HEK293 (cell line): Measurements from ENCODE around the gene MOV10L1.
"Not testable (repeated sequence)": the region's sequence is repeated elsewhere in the genome, so short reads cannot be mapped to it uniquely, and the experiment has no call there.

ENCODE experiments used
- CTCF ChIA-PET: fragments of 350-600 bp; formaldehyde crosslinking; extraction: SDS; loops from one replicate; lab custom pipeline; 2021; ENCODE audit warnings: antibody characterized with exemption; lab: Yijun Ruan, JAX
- POLR2A ChIA-PET: fragments of 300-600 bp; formaldehyde crosslinking; extraction: SDS; loops from one replicate; lab custom pipeline; 2020; ENCODE audit warnings: antibody characterized with exemption, inconsistent platforms; lab: Yijun Ruan, JAX
- H3K27ac ChIP-seq: fragments of 200-500 bp; sonication (Bioruptor generic); 2 replicates; pipeline ENCODE4 v1.5.1; 2014; ENCODE audit warnings: low read depth, low read length, control low read depth, inconsistent platforms; ENCODE audit errors: extremely low read depth
- H3K36me3 ChIP-seq, 2 experiments: fragments of 200-500 bp in 1 of 2; sonication (Bioruptor generic) in 1 of 2; 1 replicate in 1 of 2; 2 replicates in 1 of 2; pipeline ENCODE4 v1.5.1; 2014 to 2017; ENCODE audit warnings: inconsistent platforms in 2 of 2, low read length in 2 of 2; ENCODE audit not compliant: control insufficient read depth in 2 of 2, insufficient read depth in 1 of 2
- H3K4me1 ChIP-seq: fragments of 200-500 bp; sonication (Bioruptor generic); 2 replicates; pipeline ENCODE4 v1.5.1; 2014; ENCODE audit warnings: mild to moderate bottlenecking, low read length, inconsistent platforms; ENCODE audit not compliant: control insufficient read depth, insufficient read depth
- H3K4me3 ChIP-seq: 2 replicates; pipeline ENCODE4 v1.5.1; 2011; ENCODE audit warnings: low read depth, mild to moderate bottlenecking, control low read depth, low read length, moderate library complexity
- H3K9me3 ChIP-seq: fragments of 200-500 bp; sonication (Bioruptor generic); 2 replicates; pipeline ENCODE4 v1.5.1; 2014; ENCODE audit warnings: low read depth, low read length, inconsistent platforms; ENCODE audit not compliant: control insufficient read depth, insufficient read depth
- BCL11A ChIP-seq: fragments of 450-650 bp; formaldehyde crosslinking; IDR thresholded peaks from 2 replicates; pipeline ENCODE4 v1.5.1; 2016; ENCODE audit warnings: low read depth, missing biosample characterization, missing genetic modification characterization
- GLI2 ChIP-seq: fragments of 450-650 bp; formaldehyde crosslinking; IDR thresholded peaks from 2 replicates; pipeline ENCODE4; 2017; ENCODE audit warnings: missing biosample characterization, missing genetic modification characterization, low read depth, borderline replicate concordance
- GLIS1 ChIP-seq: fragments of 450-650 bp; formaldehyde crosslinking; IDR thresholded peaks from 2 replicates; pipeline ENCODE4 v1.5.1; 2016; ENCODE audit warnings: missing biosample characterization, missing genetic modification characterization
- KLF16 ChIP-seq: fragments of 450-650 bp; formaldehyde crosslinking; IDR thresholded peaks from 2 replicates; pipeline ENCODE4 v1.5.1; 2017; ENCODE audit warnings: missing biosample characterization, missing genetic modification characterization
- KLF8 ChIP-seq: fragments of 450-650 bp; formaldehyde crosslinking; IDR thresholded peaks from 2 replicates; pipeline ENCODE4 v1.5.1; 2016; ENCODE audit warnings: missing biosample characterization, missing genetic modification characterization
- RBAK ChIP-seq: fragments of 450-650 bp; formaldehyde crosslinking; IDR thresholded peaks from 2 replicates; pipeline ENCODE4 v1.5.1; 2016; ENCODE audit warnings: missing biosample characterization, missing genetic modification characterization
- SETDB1 ChIP-seq: IDR thresholded peaks from one replicate; pipeline ENCODE4 v1.6.1; 2017; ENCODE audit warnings: mild to moderate bottlenecking, low read length, moderate library complexity, mixed read lengths; ENCODE audit not compliant: insufficient read length
- ZBTB17 ChIP-seq: fragments of 450-650 bp; formaldehyde crosslinking; IDR thresholded peaks from 2 replicates; pipeline ENCODE4 v1.5.1; 2016; ENCODE audit warnings: missing biosample characterization, missing genetic modification characterization
- ZBTB7A ChIP-seq: fragments of 450-650 bp; formaldehyde crosslinking; IDR thresholded peaks from 2 replicates; pipeline ENCODE4 v1.5.1; 2016; ENCODE audit warnings: low read depth, missing biosample characterization, missing genetic modification characterization
- ZIC2 ChIP-seq: fragments of 450-650 bp; formaldehyde crosslinking; IDR thresholded peaks from 2 replicates; pipeline ENCODE4 v1.5.1; 2016; ENCODE audit warnings: missing biosample characterization, missing genetic modification characterization
- ZNF2 ChIP-seq: fragments of 450-650 bp; formaldehyde crosslinking; IDR thresholded peaks from 2 replicates; pipeline ENCODE4 v1.5.1; 2016; ENCODE audit warnings: missing biosample characterization, missing genetic modification characterization
- ZNF366 ChIP-seq: fragments of 450-650 bp; formaldehyde crosslinking; conservative IDR thresholded peaks from 2 replicates; pipeline ENCODE4 v1.5.1; 2016; ENCODE audit warnings: missing biosample characterization, missing genetic modification characterization
- ZNF391 ChIP-seq: fragments of 450-650 bp; formaldehyde crosslinking; IDR thresholded peaks from 2 replicates; pipeline ENCODE4 v1.5.1; 2016; ENCODE audit warnings: low read depth, missing biosample characterization, missing genetic modification characterization, borderline replicate concordance
- ZNF423 ChIP-seq: fragments of 450-650 bp; formaldehyde crosslinking; IDR thresholded peaks from 2 replicates; pipeline ENCODE4 v1.5.1; 2016; ENCODE audit warnings: missing biosample characterization, missing genetic modification characterization
- ZNF473 ChIP-seq: fragments of 450-650 bp; formaldehyde crosslinking; IDR thresholded peaks from 2 replicates; pipeline ENCODE4 v1.5.1; 2017; ENCODE audit warnings: missing biosample characterization, missing genetic modification characterization
- ZNF514 ChIP-seq: fragments of 450-650 bp; formaldehyde crosslinking; IDR thresholded peaks from 2 replicates; pipeline ENCODE4 v1.5.1; 2016; ENCODE audit warnings: missing biosample characterization, missing genetic modification characterization
- ZNF654 ChIP-seq: fragments of 450-650 bp; formaldehyde crosslinking; IDR thresholded peaks from 2 replicates; pipeline ENCODE4 v1.5.1; 2016; ENCODE audit warnings: low read depth, missing biosample characterization, missing genetic modification characterization
- ZNF792 ChIP-seq: fragments of 450-650 bp; formaldehyde crosslinking; IDR thresholded peaks from 2 replicates; pipeline ENCODE4 v1.5.1; 2016; ENCODE audit warnings: missing biosample characterization, missing genetic modification characterization
- TF ChIP-seq, protein P1 (sequence below): fragments of 450-650 bp; formaldehyde crosslinking; IDR thresholded peaks from 2 replicates; pipeline ENCODE4 v1.5.1; 2016; ENCODE audit warnings: missing biosample characterization, missing genetic modification characterization
- TF ChIP-seq, protein P2 (sequence below): fragments of 450-650 bp; formaldehyde crosslinking; IDR thresholded peaks from 2 replicates; pipeline ENCODE4 v1.5.1; 2016; ENCODE audit warnings: missing biosample characterization, missing genetic modification characterization
- TF ChIP-seq, protein P3 (sequence below): fragments of 450-650 bp; formaldehyde crosslinking; IDR thresholded peaks from 2 replicates; pipeline ENCODE4 v1.5.0; 2017; ENCODE audit warnings: missing biosample characterization, missing genetic modification characterization, borderline replicate concordance
- TF ChIP-seq, protein P4 (sequence below): fragments of 450-650 bp; formaldehyde crosslinking; IDR thresholded peaks from 2 replicates; pipeline ENCODE4 v1.5.1; 2016; ENCODE audit warnings: missing biosample characterization, missing genetic modification characterization

Gene MOV10L1

DNA sequence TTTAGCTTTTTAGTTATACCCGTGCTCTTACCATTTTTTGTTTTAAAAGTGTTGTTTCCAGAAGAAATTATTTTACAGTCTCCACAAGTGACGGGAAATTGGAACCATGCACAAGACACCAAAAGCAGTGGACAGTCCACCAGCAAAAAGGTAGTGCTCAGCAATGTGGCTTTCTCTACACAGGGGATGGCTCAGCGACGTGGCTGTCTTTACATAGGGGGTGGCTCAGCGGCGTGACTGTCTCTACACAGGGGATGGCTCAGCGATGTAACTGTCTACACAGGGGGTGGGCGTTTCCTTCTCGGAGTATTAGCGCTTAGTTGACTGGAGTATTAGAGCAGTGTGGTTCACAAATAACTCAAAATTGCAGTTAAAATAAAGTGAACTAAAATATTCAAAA lies 44.7 kb downstream of the MOV10L1 start (continued):
- TF ChIP-seq, protein P1, sequence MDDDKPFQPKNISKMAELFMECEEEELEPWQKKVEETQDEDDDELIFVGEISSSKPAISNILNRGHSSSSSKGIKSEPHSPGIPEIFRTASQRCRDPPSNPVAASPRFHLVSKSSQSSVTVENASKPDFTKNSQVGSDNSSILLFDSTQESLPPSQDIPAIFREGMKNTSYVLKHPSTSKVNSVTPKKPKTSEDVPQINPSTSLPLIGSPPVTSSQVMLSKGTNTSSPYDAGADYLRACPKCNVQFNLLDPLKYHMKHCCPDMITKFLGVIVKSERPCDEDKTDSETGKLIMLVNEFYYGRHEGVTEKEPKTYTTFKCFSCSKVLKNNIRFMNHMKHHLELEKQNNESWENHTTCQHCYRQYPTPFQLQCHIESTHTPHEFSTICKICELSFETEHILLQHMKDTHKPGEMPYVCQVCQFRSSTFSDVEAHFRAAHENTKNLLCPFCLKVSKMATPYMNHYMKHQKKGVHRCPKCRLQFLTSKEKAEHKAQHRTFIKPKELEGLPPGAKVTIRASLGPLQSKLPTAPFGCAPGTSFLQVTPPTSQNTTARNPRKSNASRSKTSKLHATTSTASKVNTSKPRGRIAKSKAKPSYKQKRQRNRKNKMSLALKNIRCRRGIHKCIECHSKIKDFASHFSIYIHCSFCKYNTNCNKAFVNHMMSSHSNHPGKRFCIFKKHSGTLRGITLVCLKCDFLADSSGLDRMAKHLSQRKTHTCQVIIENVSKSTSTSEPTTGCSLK (tag by site-specific recombination), result no peak
- TF ChIP-seq, protein P2, sequence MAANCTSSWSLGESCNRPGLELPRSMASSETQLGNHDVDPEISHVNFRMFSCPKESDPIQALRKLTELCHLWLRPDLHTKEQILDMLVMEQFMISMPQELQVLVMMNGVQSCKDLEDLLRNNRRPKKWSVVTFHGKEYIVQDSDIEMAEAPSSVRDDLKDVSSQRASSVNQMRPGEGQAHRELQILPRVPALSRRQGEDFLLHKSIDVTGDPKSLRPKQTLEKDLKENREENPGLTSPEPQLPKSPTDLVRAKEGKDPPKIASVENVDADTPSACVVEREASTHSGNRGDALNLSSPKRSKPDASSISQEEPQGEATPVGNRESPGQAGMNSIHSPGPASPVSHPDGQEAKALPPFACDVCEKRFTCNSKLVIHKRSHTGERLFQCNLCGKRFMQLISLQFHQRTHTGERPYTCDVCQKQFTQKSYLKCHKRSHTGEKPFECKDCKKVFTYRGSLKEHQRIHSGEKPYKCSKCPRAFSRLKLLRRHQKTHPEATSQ (tag by site-specific recombination), result no peak
- TF ChIP-seq BCL11A (tag by site-specific recombination) (no peak), GLIS1 (no peak), ZNF792 (tag by site-specific recombination) (no peak), KLF8 (tag by site-specific recombination) (no peak)
- TF ChIP-seq, all 188 proteins: peak for 0

DNA sequence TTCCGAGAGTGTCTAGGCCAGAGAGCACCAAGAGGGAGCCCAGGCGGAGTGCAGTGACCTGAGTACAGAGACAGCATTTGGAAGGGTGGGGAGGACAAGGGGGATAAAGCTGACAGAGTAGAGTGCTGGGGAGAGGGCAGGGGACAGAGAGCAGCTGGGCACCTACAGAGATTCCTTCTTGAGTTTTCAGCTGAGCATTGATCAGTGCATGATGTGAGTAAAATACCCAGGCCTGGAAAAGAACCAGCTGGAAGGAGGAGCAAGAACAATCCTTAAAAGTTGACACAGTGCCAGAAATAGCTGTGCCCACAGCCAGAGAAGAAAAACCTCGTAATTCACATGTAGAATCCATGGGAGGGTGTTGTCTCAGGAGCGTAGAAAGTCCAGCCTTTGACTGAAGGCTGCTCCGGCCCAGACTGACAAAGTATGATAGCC lies 46.8 kb downstream of the MOV10L1 start:
- Histone ChIP-seq H3K9me3 (no peaks in the 10 kb centered on the region), H3K4me3 (no peak overlapping the region), H3K27ac (no peak overlapping the region), H3K4me1 (peaks cover 2% of the 10 kb centered on the region; the same call in 1 of the 2 replicates), H3K36me3 (no peaks in the 10 kb centered on the region)
- POLR2A ChIA-PET, result no interaction called here
- CTCF ChIA-PET, result interaction anchor here (1.1 kb wide), 1 partner anchor 12 kb away, joined by 4 read pairs; no protein-coding TSS in a partner anchor
- no peak for TF ChIP-seq ZNF514 (tag by site-specific recombination)
- TF ChIP-seq ZBTB17 (tag by site-specific recombination), result peak; percentile 56; the same call in 1 of the 2 replicates
- TF ChIP-seq ZNF2 (tag by site-specific recombination), result no peak
- TF ChIP-seq ZIC2 (tag by site-specific recombination), result peak; percentile 48
- no peak for TF ChIP-seq ZNF423 (tag by site-specific recombination)

DNA sequence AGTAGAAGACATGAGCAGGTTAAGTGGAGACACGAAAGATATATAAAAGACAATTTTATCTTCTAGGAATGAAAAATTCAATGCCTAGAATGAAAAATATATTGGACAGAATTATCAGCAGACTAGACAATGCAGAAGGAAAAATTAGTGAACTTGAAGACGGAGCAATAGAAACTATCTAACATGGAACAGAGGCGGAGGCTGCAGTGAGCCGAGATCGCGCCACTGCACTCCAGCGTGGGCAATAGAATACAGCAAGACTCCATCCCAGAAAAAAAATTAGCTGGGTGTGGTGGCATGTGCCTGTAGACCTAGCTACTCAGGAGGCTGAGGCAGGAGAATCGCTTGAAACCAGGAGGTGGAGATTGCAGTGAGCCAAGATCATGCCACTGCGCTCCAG lies 47.5 kb downstream of the MOV10L1 start:
- H3K4me1 ChIP-seq, H3K4me3 ChIP-seq, H3K36me3 ChIP-seq, H3K27ac ChIP-seq, H3K9me3 ChIP-seq, POLR2A ChIA-PET: not testable (repeated sequence)
- CTCF ChIA-PET, result interaction anchor here (1.1 kb wide), 1 partner anchor 11 kb away, joined by 4 read pairs; no protein-coding TSS in a partner anchor

DNA sequence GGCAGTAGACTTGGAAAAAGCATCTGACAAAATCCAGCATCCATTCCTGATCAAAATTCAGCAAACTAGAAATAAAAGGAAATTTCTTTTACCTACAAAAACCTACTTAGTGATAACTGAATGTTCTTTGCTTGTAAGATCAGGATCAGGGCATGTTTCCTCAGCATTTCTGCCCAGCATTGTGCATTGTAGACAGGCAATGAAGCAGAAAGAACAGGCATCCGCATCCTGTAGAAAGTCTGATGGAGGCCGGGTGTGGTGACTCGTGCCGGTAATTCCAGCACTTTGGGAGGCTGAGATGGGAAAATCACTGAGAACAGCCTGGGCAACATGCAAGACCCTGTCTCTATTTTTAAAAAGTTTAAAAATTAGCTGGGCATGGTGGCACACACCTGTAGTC lies 48.2 kb downstream of the MOV10L1 start:
- CTCF ChIA-PET, result interaction anchor here (0.8 kb wide), 1 partner anchor 11 kb away, joined by 3 read pairs; no protein-coding TSS in a partner anchor
- Histone ChIP-seq H3K4me1 (peaks cover 6% of the 10 kb centered on the region; the same call in 1 of the 2 replicates), H3K36me3 (no peaks in the 10 kb centered on the region), H3K9me3 (no peaks in the 10 kb centered on the region), H3K27ac (no peak overlapping the region), H3K4me3 (no peak overlapping the region)
- POLR2A ChIA-PET, result no interaction called here
- TF ChIP-seq ZNF366 (tag by site-specific recombination) (no peak), ZNF654 (tag by site-specific recombination) (no peak), RBAK (tag by site-specific recombination) (no peak), ZBTB7A (tag by site-specific recombination) (no peak), GLI2 (tag by site-specific recombination) (no peak), KLF16 (tag by site-specific recombination) (no peak), SETDB1 (no peak), ZNF391 (tag by site-specific recombination) (no peak), ZNF473 (no peak)
- TF ChIP-seq, protein P3, sequence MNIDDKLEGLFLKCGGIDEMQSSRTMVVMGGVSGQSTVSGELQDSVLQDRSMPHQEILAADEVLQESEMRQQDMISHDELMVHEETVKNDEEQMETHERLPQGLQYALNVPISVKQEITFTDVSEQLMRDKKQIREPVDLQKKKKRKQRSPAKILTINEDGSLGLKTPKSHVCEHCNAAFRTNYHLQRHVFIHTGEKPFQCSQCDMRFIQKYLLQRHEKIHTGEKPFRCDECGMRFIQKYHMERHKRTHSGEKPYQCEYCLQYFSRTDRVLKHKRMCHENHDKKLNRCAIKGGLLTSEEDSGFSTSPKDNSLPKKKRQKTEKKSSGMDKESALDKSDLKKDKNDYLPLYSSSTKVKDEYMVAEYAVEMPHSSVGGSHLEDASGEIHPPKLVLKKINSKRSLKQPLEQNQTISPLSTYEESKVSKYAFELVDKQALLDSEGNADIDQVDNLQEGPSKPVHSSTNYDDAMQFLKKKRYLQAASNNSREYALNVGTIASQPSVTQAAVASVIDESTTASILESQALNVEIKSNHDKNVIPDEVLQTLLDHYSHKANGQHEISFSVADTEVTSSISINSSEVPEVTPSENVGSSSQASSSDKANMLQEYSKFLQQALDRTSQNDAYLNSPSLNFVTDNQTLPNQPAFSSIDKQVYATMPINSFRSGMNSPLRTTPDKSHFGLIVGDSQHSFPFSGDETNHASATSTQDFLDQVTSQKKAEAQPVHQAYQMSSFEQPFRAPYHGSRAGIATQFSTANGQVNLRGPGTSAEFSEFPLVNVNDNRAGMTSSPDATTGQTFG (tag by site-specific recombination), result no peak
- TF ChIP-seq, protein P4, sequence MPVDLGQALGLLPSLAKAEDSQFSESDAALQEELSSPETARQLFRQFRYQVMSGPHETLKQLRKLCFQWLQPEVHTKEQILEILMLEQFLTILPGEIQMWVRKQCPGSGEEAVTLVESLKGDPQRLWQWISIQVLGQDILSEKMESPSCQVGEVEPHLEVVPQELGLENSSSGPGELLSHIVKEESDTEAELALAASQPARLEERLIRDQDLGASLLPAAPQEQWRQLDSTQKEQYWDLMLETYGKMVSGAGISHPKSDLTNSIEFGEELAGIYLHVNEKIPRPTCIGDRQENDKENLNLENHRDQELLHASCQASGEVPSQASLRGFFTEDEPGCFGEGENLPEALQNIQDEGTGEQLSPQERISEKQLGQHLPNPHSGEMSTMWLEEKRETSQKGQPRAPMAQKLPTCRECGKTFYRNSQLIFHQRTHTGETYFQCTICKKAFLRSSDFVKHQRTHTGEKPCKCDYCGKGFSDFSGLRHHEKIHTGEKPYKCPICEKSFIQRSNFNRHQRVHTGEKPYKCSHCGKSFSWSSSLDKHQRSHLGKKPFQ (tag by site-specific recombination), result no peak
